SJCRH30 (cell line): ENCODE data around the gene GMPPB. TPM values are rescaled to one million over a fixed set of nuclear protein-coding genes. Genes with fewer than 3 reads are reported as not detected.
A peak's percentile ranks its signal among the peaks of the same experiment; 100 is the strongest.
"Not testable (repeated sequence)": the region's sequence is repeated elsewhere in the genome, so short reads cannot be mapped to it uniquely, and the experiment has no call there.

Experiments
- DNase-seq, 2 experiments: peaks; one replicate each; pipeline ENCODE4 v3.0.0-alpha.2; 2015 to 2020
- H3K27ac ChIP-seq: fragments of 250-450 bp; sonication (Bioruptor Pico); 2 replicates; pipeline ENCODE4 v1.5.1; 2020; ENCODE audit warnings: mild to moderate bottlenecking, moderate library complexity
- H3K27me3 ChIP-seq: fragments of 250-450 bp; sonication (Bioruptor Pico); 2 replicates; pipeline ENCODE4 v1.5.1; 2020; ENCODE audit warnings: mild to moderate bottlenecking, moderate library complexity
- H3K36me3 ChIP-seq: fragments of 250-450 bp; sonication (Bioruptor Pico); 2 replicates; pipeline ENCODE4 v1.5.1; 2020; ENCODE audit warnings: mild to moderate bottlenecking, moderate library complexity
- H3K4me1 ChIP-seq: fragments of 250-450 bp; sonication (Bioruptor Pico); 2 replicates; pipeline ENCODE4 v1.5.1; 2020; ENCODE audit warnings: mild to moderate bottlenecking, moderate library complexity
- H3K4me3 ChIP-seq: fragments of 250-450 bp; sonication (Bioruptor Pico); 2 replicates; pipeline ENCODE4 v1.5.1; 2020; ENCODE audit warnings: mild to moderate bottlenecking, moderate library complexity
- H3K9me3 ChIP-seq: fragments of 250-450 bp; sonication (Bioruptor Pico); replicated peaks from 2 replicates; pipeline ENCODE4 v1.5.1; 2020; ENCODE audit warnings: mild to moderate bottlenecking, moderate library complexity
- total RNA-seq: library from RNA; depleted of rRNA; stranded (reverse); fragments of >200 nt; shearing (Covaris generic); gene quantifications from 2 replicates; pipeline ENCODE4 v1.2.3, GENCODE V29; 2014; rRNA removed

Gene GMPPB
- 12.9 and 14.6 TPM in 2 replicates for total RNA-seq

DNA sequence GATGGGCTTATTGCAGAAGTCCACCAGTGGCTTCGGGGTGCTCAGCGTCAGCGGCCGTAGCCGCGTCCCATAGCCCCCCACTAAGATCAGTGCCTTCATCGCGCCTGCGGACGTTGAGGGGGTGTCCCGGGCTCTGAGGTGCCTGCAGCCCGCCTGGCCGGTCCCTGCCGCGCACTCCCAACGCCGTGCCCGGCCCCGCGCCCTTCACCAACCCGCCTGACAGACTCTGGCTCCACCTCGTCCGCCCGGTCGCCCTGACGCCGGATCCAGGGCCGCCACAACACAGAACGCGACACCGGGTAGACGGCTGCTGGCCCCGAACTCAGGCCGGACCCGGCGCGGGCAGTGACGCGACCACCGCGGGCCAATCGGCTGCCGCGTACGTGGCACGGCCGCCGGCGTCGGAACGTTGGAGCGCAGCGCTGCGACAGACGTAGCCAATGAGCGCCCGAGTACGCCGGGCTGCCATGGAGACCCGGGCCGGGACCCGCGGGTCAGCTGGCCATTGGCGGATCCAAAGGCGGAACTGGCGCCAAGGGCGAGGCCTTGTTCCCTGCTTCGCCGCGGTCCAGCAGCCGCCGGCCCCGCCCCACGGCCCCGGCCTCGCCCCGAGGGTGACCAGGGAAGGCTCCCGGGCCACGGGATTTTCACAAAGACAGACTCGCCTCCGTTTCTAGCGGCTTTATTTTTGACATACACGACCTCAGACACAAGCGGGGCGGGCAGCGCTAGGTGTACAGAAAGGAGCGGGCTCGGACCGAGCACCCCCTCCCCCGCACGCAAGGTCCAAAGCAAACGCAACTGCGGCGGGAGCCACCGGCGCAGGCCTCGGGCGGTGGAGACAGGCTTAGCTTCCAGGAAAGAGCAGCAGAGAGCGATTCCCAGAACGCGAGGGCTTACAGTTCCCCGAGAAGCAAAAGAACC lies at the start of gene GMPPB:
Gene GMPPB (minus strand): TSS at position 324 of the 924 bp plus-strand sequence. CDS start 225 bp downstream, at position 99.
- H3K36me3 ChIP-seq, result peaks cover 9% of the 10 kb centered on the region; the same call in 1 of the 2 replicates
- H3K4me3 ChIP-seq, result peak within 1 kb of the TSS; percentile 77

DNA sequence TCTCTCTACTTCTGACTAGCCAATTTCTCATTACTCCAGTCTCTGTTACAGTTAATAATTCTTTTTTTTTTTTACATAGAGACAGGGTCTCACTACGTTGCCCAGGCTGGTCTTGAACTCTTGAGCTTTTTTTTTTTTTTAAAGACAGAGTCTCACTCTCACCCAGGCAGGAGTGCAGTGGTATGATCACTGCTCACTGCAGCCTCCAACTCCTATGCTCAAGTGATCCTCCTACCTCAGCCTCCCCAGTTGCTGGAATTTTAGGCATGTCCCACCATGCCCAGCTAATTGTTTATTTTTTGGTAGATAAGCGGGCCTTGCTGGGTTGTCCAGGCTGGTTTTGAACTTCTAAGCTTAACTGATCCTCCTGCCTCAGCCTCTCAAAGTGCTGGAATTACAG lies 49.0 kb upstream of the GMPPB start:
- Histone ChIP-seq H3K4me3 (no peak overlapping the region), H3K27ac (no peak overlapping the region), H3K27me3 (no peaks in the 10 kb centered on the region), H3K4me1 (no peaks in the 10 kb centered on the region), H3K9me3 (no peaks in the 10 kb centered on the region), H3K36me3 (peaks cover 7% of the 10 kb centered on the region; the same call in 1 of the 2 replicates)
- no peak for DNase-seq

More for the DNA sequence above, at the start of gene GMPPB:
- H3K27me3 ChIP-seq, result no peaks in the 10 kb centered on the region
- H3K4me1 ChIP-seq, result no peaks in the 10 kb centered on the region
- peak within 1 kb of the TSS; percentile 69 for H3K27ac ChIP-seq
- H3K9me3 ChIP-seq, result no peaks in the 10 kb centered on the region
- DNase-seq, result peak; percentile 94 to 96

DNA sequence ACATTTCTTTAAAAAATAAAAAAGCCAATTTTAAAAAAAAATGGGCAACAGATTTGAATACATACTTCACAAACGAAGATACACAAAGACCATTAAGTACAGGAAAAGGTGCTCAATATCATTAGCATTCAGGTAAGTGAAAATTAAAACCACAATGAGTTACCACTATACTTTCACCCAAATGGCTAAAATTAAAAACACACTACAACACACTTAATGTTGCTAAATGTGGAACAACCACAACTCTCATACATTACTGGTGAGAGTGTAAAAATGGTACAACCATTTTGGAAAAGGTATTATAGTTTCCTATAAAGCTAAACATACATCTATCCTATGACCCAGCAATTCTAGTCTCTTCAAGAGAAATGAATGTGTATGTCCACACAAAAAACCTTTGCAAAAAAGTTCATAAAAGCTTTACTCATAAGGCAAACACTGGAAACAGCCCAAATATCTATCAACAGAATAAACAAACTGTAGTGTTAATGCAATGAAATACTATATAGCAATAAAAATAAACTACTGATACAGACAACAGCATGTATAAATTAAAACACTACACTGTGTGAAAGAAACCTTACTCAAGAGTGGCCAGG lies 47.7 kb upstream of the GMPPB start:
- no peak for DNase-seq
- peaks cover 4% of the 10 kb centered on the region; the same call in 1 of the 2 replicates for H3K36me3 ChIP-seq

DNA sequence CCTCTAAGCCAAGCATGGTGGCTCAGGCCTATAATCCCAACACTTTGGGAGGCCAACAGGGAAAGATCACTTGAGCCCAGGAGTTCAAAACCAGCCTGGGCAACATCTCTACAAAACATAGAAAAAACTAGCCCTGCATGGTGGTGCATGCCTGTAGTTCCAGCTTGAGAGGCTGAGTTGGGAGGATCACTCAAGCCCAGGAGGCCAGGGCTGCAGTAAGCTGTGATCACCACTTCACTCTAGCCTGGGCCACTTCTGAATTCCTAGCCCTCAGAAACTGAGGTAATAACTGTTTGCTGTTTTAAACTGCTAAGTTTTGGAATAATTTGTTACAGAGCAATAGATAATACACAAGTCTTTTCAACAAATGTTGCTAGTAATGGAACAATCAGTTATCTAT lies 46.2 kb upstream of the GMPPB start:
- H3K4me1 ChIP-seq, result no peaks in the 10 kb centered on the region
- DNase-seq, result no peak
- H3K27ac ChIP-seq, result no peak overlapping the region
- peaks cover 6% of the 10 kb centered on the region; the same call in 1 of the 2 replicates for H3K36me3 ChIP-seq
- no peaks in the 10 kb centered on the region for H3K27me3 ChIP-seq
- no peak overlapping the region for H3K4me3 ChIP-seq
- H3K9me3 ChIP-seq, result no peaks in the 10 kb centered on the region

More for the DNA sequence above, 47.7 kb upstream of the GMPPB start:
- no peak overlapping the region for H3K27ac ChIP-seq
- no peaks in the 10 kb centered on the region for H3K27me3 ChIP-seq
- H3K4me3 ChIP-seq, result no peak overlapping the region
- H3K4me1 ChIP-seq, result no peaks in the 10 kb centered on the region
- no peaks in the 10 kb centered on the region for H3K9me3 ChIP-seq

DNA sequence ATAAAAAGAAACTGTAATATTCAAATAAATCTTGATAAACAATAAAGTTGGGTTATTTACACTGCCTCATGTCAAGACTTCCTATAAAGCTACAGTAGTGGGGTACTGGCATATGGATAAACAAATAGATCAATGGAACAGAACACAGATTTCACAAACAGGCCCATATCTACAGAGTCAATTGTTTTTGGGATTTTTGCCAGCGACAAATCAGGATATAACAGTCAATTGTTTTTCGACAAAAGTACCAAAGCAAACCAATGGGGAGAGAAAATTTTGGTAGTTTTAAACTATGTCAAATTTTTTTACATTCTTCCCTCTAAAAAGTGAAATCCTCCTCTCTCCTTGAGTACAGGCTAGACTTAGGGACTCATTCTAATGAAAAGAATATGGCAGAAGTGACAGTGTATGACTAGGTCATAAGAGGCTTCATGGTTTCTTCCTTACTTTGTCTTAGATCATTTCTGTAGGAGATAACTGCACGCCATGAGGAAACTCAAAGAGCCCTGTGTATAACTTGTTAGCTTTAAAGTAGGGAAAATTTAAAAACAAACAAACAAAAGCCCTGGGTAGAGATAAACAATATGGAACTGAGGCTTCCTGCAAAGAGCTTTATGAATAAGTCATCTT lies 45.6 kb upstream of the GMPPB start:
- Histone ChIP-seq H3K9me3 (no peaks in the 10 kb centered on the region), H3K4me3 (no peak overlapping the region), H3K27ac (no peak overlapping the region), H3K4me1 (no peaks in the 10 kb centered on the region), H3K36me3 (peaks cover 7% of the 10 kb centered on the region; the same call in 1 of the 2 replicates), H3K27me3 (no peaks in the 10 kb centered on the region)
- DNase-seq, result no peak

DNA sequence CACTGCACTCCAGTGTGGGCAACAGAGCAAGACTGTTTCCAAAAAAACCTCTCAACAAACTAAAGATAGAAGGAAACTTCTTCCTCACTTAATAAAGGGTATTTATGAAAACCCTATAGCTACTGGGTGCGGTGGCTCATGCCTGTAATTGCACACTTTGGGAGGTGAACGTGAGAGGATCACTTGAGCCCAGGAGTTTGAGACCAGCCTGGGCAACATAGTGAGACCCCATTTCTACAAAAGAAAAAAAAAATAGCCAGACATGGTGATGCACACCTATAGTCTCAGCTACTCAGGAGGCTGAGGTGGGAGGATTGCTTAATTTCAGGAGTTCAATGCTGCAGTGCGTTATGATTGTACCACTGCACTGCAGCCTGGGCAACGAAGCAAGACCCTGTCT lies 40.2 kb upstream of the GMPPB start:
- Histone ChIP-seq H3K4me1 (no peaks in the 10 kb centered on the region), H3K36me3 (peaks cover 3% of the 10 kb centered on the region; the same call in 1 of the 2 replicates)
- DNase-seq, result no peak

DNA sequence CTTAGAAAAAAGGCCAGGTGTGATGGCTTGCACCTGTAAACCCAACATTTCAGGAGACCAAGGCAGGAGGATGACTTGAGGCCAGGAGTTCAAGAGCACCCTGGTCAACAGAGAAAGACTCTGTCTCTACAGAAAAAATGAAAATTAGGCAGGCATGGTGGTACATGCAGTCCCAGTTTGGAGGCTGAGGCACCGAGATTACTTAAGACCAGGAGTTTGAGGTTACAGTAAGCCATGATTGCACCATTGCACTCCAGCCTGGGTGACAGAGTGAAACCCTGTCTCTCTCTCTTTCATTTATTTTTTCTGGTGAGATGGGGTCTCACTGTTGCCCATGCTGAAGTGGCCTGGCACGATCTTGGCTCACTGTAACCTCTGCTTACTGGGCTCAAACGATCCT lies 37.9 kb upstream of the GMPPB start:
- no peaks in the 10 kb centered on the region for H3K4me1 ChIP-seq
- no peak for DNase-seq
- H3K27ac ChIP-seq, result no peak overlapping the region
- no peaks in the 10 kb centered on the region for H3K27me3 ChIP-seq
- peaks cover 3% of the 10 kb centered on the region; the same call in 1 of the 2 replicates for H3K36me3 ChIP-seq
- no peak overlapping the region for H3K4me3 ChIP-seq
- H3K9me3 ChIP-seq, result no peaks in the 10 kb centered on the region

More for the DNA sequence above, 40.2 kb upstream of the GMPPB start:
- Histone ChIP-seq H3K27ac (no peak overlapping the region), H3K9me3 (no peaks in the 10 kb centered on the region), H3K4me3 (no peak overlapping the region), H3K27me3 (no peaks in the 10 kb centered on the region)

DNA sequence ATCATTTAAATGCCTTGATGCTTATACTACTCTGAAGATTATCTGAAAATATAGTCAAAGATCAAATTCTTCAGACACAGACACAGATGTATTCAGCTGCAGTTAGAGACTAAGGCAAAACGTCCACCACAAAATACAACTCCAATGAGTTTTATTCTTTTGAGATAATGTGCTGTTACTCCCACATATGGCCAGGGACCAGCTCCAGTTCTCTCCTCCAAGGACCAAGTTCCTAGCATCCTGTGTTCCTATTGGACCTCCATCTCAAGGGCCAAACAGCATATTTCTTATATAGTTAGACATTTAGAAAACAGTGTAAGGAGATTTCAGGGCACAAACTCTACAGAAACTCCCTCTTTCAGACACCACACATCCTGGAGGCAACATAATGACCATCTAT lies 35.5 kb upstream of the GMPPB start:
- no peak for DNase-seq
- no peaks in the 10 kb centered on the region for H3K27me3 ChIP-seq
- no peak overlapping the region for H3K4me3 ChIP-seq
- no peaks in the 10 kb centered on the region for H3K9me3 ChIP-seq
- H3K4me1 ChIP-seq, result no peaks in the 10 kb centered on the region
- no peaks in the 10 kb centered on the region for H3K36me3 ChIP-seq
- H3K27ac ChIP-seq, result no peak overlapping the region

DNA sequence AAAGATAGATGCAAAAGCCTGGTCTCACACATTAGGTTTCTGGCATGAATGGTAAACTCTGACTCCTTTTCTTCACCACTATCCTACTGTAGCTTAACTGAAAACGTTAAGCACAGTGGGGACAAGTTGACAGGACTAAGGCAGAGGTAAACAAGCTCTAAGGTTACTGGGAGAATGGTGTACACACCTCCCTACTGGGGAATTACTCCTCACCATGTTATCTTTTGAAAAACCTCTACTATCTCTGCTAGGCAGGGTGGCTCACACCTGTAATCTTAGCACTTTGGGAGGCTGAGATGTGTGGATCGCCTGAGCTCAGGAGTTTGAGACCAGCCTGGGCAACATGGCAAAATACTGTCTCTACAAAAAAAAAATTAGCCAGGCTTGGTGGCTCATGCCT lies 33.4 kb upstream of the GMPPB start:
- Histone ChIP-seq H3K4me1 (no peaks in the 10 kb centered on the region), H3K36me3 (no peaks in the 10 kb centered on the region), H3K4me3 (no peak overlapping the region), H3K27me3 (no peaks in the 10 kb centered on the region), H3K27ac (no peak overlapping the region), H3K9me3 (no peaks in the 10 kb centered on the region)
- DNase-seq, result no peak

DNA sequence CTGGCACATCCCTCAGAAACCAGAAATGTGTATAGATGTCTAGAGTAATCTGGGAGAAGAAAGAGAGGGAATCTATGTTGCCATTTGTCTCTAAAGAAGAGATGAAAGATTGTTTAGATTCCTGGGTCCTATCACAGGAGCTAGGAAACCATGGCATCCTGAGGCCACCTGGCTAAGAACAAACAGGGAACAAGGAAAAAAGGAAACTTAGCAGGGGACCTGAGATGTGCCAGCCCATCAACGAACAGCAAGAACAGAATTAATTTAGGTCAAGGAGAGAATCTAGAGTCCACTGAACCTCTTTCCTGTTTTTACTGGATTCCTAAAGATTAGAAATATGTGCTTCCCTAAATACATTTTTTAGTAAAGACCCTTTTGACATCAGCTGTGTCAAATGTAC lies 32.3 kb upstream of the GMPPB start:
- H3K27ac ChIP-seq, result no peak overlapping the region
- H3K4me1 ChIP-seq, result no peaks in the 10 kb centered on the region
- H3K27me3 ChIP-seq, result no peaks in the 10 kb centered on the region
- H3K4me3 ChIP-seq, result no peak overlapping the region
- no peak for DNase-seq
- H3K36me3 ChIP-seq, result no peaks in the 10 kb centered on the region
- no peaks in the 10 kb centered on the region for H3K9me3 ChIP-seq

DNA sequence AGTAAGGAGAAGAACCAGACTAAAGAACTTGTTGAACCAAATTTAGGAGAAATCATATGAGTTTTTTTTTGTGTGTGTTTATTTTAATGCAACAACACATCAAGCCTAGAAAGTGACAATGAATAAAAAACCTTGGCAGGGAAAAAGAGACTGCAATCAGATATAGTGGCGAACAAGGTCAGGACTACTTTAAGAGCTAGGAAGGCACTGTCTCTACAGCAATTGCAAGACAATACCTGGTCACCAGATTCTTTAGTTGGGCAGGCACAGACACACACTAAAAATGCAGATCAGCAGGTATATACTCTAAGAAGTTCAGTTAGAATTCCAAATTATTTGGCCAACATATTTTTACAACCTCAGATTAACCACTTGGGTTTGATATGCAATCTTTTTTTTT lies 30.8 kb upstream of the GMPPB start:
- no peak overlapping the region for H3K27ac ChIP-seq
- H3K27me3 ChIP-seq, result no peaks in the 10 kb centered on the region
- H3K4me1 ChIP-seq, result no peaks in the 10 kb centered on the region
- no peaks in the 10 kb centered on the region for H3K36me3 ChIP-seq
- DNase-seq, result no peak
- H3K9me3 ChIP-seq, result no peaks in the 10 kb centered on the region
- H3K4me3 ChIP-seq, result no peak overlapping the region

DNA sequence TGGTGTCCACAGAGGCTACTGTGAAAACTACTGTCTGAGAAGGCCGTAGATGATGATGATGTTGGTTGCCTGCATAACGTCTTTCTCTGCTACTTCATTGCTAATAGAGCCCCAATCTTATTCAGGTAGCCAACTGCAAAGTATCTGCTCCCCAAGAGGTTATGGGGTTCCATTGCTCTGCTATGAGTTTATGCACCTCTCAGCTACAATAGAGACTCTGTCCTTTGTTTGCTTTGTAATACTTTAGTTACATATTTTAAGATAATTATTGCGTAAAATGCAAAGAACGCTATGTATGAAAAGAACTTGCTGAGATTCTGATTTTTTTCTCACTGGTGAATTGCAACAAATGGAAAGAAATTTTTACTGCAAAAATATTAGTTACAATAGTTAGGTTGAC lies 27.8 kb upstream of the GMPPB start:
- no peaks in the 10 kb centered on the region for H3K4me1 ChIP-seq
- H3K27ac ChIP-seq, result no peak overlapping the region
- H3K27me3 ChIP-seq, result no peaks in the 10 kb centered on the region
- DNase-seq, result no peak
- no peaks in the 10 kb centered on the region; the same call in 1 of the 2 replicates for H3K36me3 ChIP-seq
- H3K4me3 ChIP-seq, result no peak overlapping the region
- no peaks in the 10 kb centered on the region for H3K9me3 ChIP-seq

DNA sequence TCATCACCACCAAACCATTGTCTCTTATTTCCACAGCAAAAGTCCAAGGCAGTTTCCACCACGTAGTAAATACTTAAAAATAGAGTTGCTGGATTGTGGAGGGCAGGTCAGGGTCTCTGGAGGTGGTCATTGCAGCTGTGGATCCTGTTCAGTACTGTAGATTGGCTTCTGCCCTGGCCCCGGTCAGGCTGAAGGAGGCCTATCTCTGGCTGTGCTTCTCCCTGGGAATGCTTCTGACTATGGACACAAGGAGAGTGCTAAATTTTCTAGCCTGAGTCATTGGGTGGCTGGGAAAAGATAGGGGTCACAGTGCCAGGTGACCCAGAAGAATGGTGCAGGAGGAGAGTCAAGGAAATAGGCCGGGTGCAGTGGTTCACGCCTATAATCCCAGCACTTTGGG lies 26.3 kb upstream of the GMPPB start:
- Histone ChIP-seq H3K36me3 (peaks cover 2% of the 10 kb centered on the region; the same call in 1 of the 2 replicates), H3K27me3 (no peaks in the 10 kb centered on the region), H3K4me3 (no peak overlapping the region), H3K9me3 (no peaks in the 10 kb centered on the region), H3K4me1 (no peaks in the 10 kb centered on the region), H3K27ac (no peak overlapping the region)
- no peak for DNase-seq

DNA sequence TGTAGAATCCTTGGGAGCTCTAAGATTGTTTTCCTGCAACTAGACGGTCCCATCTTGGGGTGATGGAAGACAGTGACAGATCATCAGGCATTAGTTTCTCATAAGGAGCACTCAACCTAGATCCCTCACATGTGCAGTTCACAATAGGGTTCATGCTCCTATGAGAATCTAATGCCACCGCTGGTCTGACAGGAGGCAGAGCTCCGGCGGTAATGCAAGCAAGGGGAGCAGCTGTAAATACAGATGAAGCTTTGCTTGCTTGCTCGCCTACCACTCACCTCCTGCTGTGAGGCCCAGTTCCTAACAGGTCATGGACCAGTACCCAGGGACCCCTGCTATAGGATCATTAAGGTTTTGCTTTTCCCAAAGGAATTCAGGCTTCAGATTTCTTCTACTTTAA lies 25.1 kb upstream of the GMPPB start:
- not testable (repeated sequence) for DNase-seq, H3K36me3 ChIP-seq, H3K9me3 ChIP-seq, H3K4me3 ChIP-seq, H3K4me1 ChIP-seq, H3K27me3 ChIP-seq, H3K27ac ChIP-seq
